HCT116 (cell line): Measurements from ENCODE around the gene PLCB1. TPM values are rescaled to one million over a fixed set of nuclear protein-coding genes. Genes with fewer than 3 reads are reported as not detected.
A peak's percentile ranks its signal among the peaks of the same experiment; 100 is the strongest.
"Not testable (repeated sequence)": the region's sequence is repeated elsewhere in the genome, so short reads cannot be mapped to it uniquely, and the experiment has no call there.

Source experiments
- ATAC-seq: fragments of 200-7000 bp; cut with Tn5 transposase; 2 replicates; pipeline ENCODE4 v1.9.1; 2020; ENCODE audit warnings: mild to moderate bottlenecking, moderate library complexity
- BruUV-seq: library from RNA; stranded (reverse); fragments of 400-500 nt; replicated peaks from 2 replicates; lab custom pipeline; 2021; lab: Mats Ljungman, UMichigan
- CTCF ChIA-PET: fragments of 300-600 bp; sonication (Branson Sonifier 250); formaldehyde crosslinking; loops from one replicate; lab custom pipeline; 2021; ENCODE audit warnings: antibody characterized with exemption; lab: Charles Lee
- POLR2A ChIA-PET: fragments of 300-600, 350-600 bp; sonication (Branson Sonifier 250); formaldehyde crosslinking; loops from one replicate; lab custom pipeline; 2021; ENCODE audit warnings: antibody characterized with exemption; lab: Charles Lee
- RAD21 ChIA-PET, 2 experiments: fragments of 300-600 bp; sonication (Branson Sonifier 250); formaldehyde crosslinking; loops; one replicate each; lab custom pipeline; 2023; ENCODE audit warnings: low total read pairs in 2 of 2; ENCODE audit not compliant: uncharacterized antibody in 2 of 2, unreplicated experiment in 2 of 2, low non-redundant PET in 1 of 2; lab: Charles Lee
- DNase-seq: peaks from one replicate; pipeline ENCODE4 v3.0.0-alpha.2; 2010; ENCODE audit warnings: low read depth, low spot score
- H2AFZ ChIP-seq: fragments of 200-600 bp; shearing (Covaris generic), sonication (generic); 2 replicates; pipeline ENCODE4 v1.6.1; 2017; ENCODE audit warnings: low read depth, mixed run types, mixed read lengths, antibody characterized with exemption, low read length; ENCODE audit not compliant: poor library complexity, severe bottlenecking
- H3K27ac ChIP-seq: 2 replicates; pipeline ENCODE4 v1.5.1; 2012; ENCODE audit warnings: low read depth, low read length
- H3K27me3 ChIP-seq: fragments of 200-600 bp; sonication (generic); 2 replicates; pipeline ENCODE4 v1.6.1; 2016; ENCODE audit warnings: mixed run types, low read length, mixed read lengths; ENCODE audit not compliant: insufficient read depth
- H3K36me3 ChIP-seq, 2 experiments: fragments of 200-500 bp in 1 of 2; fragments of 200-600 bp in 1 of 2; sonication (Bioruptor generic) in 1 of 2; sonication (generic) in 1 of 2; 2 replicates each; pipeline versions ENCODE4 v1.5.1 to v1.6.1; 2014 to 2016; ENCODE audit warnings: low read length in 2 of 2, inconsistent platforms in 1 of 2, mixed read lengths in 1 of 2, mixed run types in 1 of 2; ENCODE audit not compliant: insufficient read depth in 2 of 2, control insufficient read depth in 1 of 2
- H3K4me1 ChIP-seq, 2 experiments: fragments of 200-600 bp in 1 of 2; sonication (generic) in 1 of 2; 2 replicates each; pipeline versions ENCODE4 v1.5.1 to v1.6.1; 2012 to 2017; ENCODE audit warnings: low read length in 2 of 2, inconsistent platforms in 1 of 2, mild to moderate bottlenecking in 1 of 2, mixed read lengths in 1 of 2, mixed run types in 1 of 2, moderate library complexity in 1 of 2; ENCODE audit not compliant: insufficient read depth in 2 of 2, control insufficient read depth in 1 of 2
- H3K4me2 ChIP-seq: fragments of 200-600 bp; sonication (generic); 2 replicates; pipeline ENCODE4 v1.6.1; 2017; ENCODE audit warnings: mixed run types, low read length, mixed read lengths
- H3K4me3 ChIP-seq, 2 experiments: fragments of 200-600 bp in 1 of 2; sonication (generic) in 1 of 2; replicated peaks in 1 of 2; 2 replicates each; pipeline ENCODE4 v1.5.1; 2011 to 2016; ENCODE audit warnings: low read length in 2 of 2, control low read depth in 1 of 2, low read depth in 1 of 2, mild to moderate bottlenecking in 1 of 2, mixed read lengths in 1 of 2, mixed run types in 1 of 2
- H3K79me2 ChIP-seq: fragments of 200-600 bp; sonication (generic); 2 replicates; pipeline ENCODE4 v1.6.1; 2017; ENCODE audit warnings: mild to moderate bottlenecking, mixed run types, low read length, moderate library complexity, mixed read lengths; ENCODE audit not compliant: insufficient read depth
- H3K9ac ChIP-seq: fragments of 200-600 bp; sonication (generic); 2 replicates; pipeline ENCODE4 v1.6.1; 2016; ENCODE audit warnings: low read length, mixed read lengths
- H3K9me2 ChIP-seq: fragments of 200-600 bp; sonication (generic), shearing (Covaris generic); 2 replicates; pipeline ENCODE4 v1.6.1; 2017; ENCODE audit warnings: mixed run types, mild to moderate bottlenecking, moderate library complexity; ENCODE audit not compliant: insufficient read depth
- H3K9me3 ChIP-seq, 2 experiments: fragments of 200-500 bp in 1 of 2; fragments of 200-600 bp in 1 of 2; sonication (Bioruptor generic) in 1 of 2; sonication (generic) in 1 of 2; 2 replicates each; pipeline ENCODE4 v1.6.1; 2014 to 2017; ENCODE audit warnings: low read length in 2 of 2, mixed read lengths in 2 of 2, inconsistent platforms in 1 of 2, low read depth in 1 of 2, mild to moderate bottlenecking in 1 of 2, mixed run types in 1 of 2, moderate library complexity in 1 of 2; ENCODE audit not compliant: control insufficient read depth in 1 of 2, insufficient read depth in 1 of 2
- H4K20me1 ChIP-seq: fragments of 200-600 bp; sonication (generic), shearing (Covaris generic); 2 replicates; pipeline ENCODE4 v1.6.1; 2017; ENCODE audit warnings: mixed run types, mild to moderate bottlenecking, moderate library complexity; ENCODE audit not compliant: insufficient read depth
- CBX3 ChIP-seq: IDR thresholded peaks from 2 replicates; pipeline ENCODE4 v1.6.1; 2012; ENCODE audit warnings: low read depth
- CEBPB ChIP-seq: IDR thresholded peaks from 2 replicates; pipeline ENCODE4 v1.6.1; 2012; ENCODE audit warnings: low read depth
- CTCF ChIP-seq, 3 experiments: fragments of 200-600 bp in 1 of 3; sonication (generic) in 1 of 3; IDR thresholded peaks in 2 of 3; conservative IDR thresholded peaks in 1 of 3; 2 replicates each; pipeline ENCODE4 v1.5.1; 2012 to 2017; ENCODE audit warnings: low read depth in 2 of 3, low read length in 2 of 3, antibody characterized with exemption in 1 of 3, borderline replicate concordance in 1 of 3, control low read depth in 1 of 3, mild to moderate bottlenecking in 1 of 3, mixed read lengths in 1 of 3, mixed run types in 1 of 3, moderate library complexity in 1 of 3; ENCODE audit not compliant: insufficient read depth in 1 of 3
- EGR1 ChIP-seq: IDR thresholded peaks from 2 replicates; pipeline ENCODE4 v1.6.1; 2012; ENCODE audit warnings: low read depth
- POLR2AphosphoS5 ChIP-seq: IDR thresholded peaks from 2 replicates; pipeline ENCODE4 v1.6.1; 2011; ENCODE audit warnings: mild to moderate bottlenecking, low read depth, low read length, moderate library complexity
- REST ChIP-seq: IDR thresholded peaks from 2 replicates; pipeline ENCODE4 v1.6.1; 2012; ENCODE audit warnings: low read depth
- ZFX ChIP-seq: fragments of 450-650 bp; IDR thresholded peaks from 2 replicates; pipeline ENCODE4 v1.6.1; 2017
- intact Hi-C: fragments of 100-400 bp; cut with micrococcal nuclease; formaldehyde crosslinking; loops from 2 replicates; pipeline ENCODE4 v1.10.0; 2022
- total RNA-seq: library from RNA; stranded (reverse); gene quantifications from one replicate; pipeline ENCODE4 v1.2.1, GENCODE V29; 2021; ENCODE audit not compliant: unreplicated experiment
- TF ChIP-seq, protein P1 (sequence below): IDR thresholded peaks from 2 replicates; pipeline ENCODE4 v1.6.1; 2012

Gene PLCB1
- total RNA-seq, 1 experiment from 2014 or later = 15.8 TPM

- ChIA-PET RAD21 (no interaction called here), CTCF (interaction anchor here (0.8 kb wide), 1 partner anchor 10 kb away, joined by 3 read pairs; no protein-coding TSS in a partner anchor), POLR2A (no interaction called here)
- TF ChIP-seq ZFX = no peak
- peak; percentile 39; the same call in 1 of the 2 replicates for TF ChIP-seq CBX3
- Histone ChIP-seq H3K9me2 (no peaks in the 10 kb centered on the region), H4K20me1 (no peaks in the 10 kb centered on the region), H3K4me1 (peaks cover 4 to 7% of the 10 kb centered on the region in 2 experiments; a peak in 3 of 4 replicates), H3K27ac (no peak overlapping the region), H3K27me3 (no peaks in the 10 kb centered on the region), H3K4me2 (peak overlapping the region; percentile 18), H3K79me2 (no peaks in the 10 kb centered on the region), H3K9ac (no peak overlapping the region), H3K9me3 (no peaks in the 10 kb centered on the region), H3K4me3 (no peak overlapping the region), H2AFZ (no peak overlapping the region), H3K36me3 (no peaks in the 10 kb centered on the region)
- intact Hi-C loops = no loop called here
- no TSS peak for BruUV-seq
- no peak for ATAC-seq
- peak; percentile 7 for DNase-seq
These were observed 332.3 kb downstream of the PLCB1 start for GRCh38 chr20:8464368-8464767.

DNA sequence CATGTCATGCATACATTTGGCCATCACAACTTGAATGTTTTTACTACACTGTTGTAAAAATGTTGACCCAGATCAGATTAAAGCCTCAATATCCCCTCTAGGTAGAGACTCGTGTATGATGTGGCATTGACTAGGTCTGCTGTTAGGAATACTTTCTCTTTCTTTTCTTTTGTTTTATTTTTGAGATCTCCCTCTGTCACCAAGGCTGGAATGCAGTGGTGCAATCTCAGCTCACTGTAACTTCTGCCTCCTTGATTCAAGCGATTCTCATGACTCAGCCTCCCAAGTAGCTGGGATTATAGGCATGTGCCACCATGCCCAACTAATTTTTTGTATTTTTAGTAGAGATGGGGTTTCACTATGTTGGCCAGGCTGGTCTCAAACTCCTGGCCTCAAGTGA, 334.7 kb downstream of the PLCB1 start:
- H3K36me3 ChIP-seq, H3K9me2 ChIP-seq, DNase-seq, RAD21 ChIA-PET, intact Hi-C loops, H3K27me3 ChIP-seq, CTCF ChIA-PET, H3K9ac ChIP-seq, H3K79me2 ChIP-seq, POLR2A ChIA-PET, H2AFZ ChIP-seq, H3K27ac ChIP-seq, H4K20me1 ChIP-seq, H3K4me1 ChIP-seq, H3K9me3 ChIP-seq, H3K4me3 ChIP-seq, BruUV-seq, H3K4me2 ChIP-seq, ATAC-seq: not testable (repeated sequence)

- no peak overlapping the region for H3K9ac ChIP-seq
- no peak overlapping the region for H3K4me3 ChIP-seq
- H4K20me1 ChIP-seq = no peaks in the 10 kb centered on the region
- no peaks in the 10 kb centered on the region for H3K4me1 ChIP-seq
- no peak overlapping the region for H3K4me2 ChIP-seq
- ATAC-seq = no peak
- POLR2A ChIA-PET = no interaction called here
- H3K36me3 ChIP-seq = no peaks in the 10 kb centered on the region
- H3K9me3 ChIP-seq = no peaks in the 10 kb centered on the region
- no peaks in the 10 kb centered on the region for H3K9me2 ChIP-seq
- RAD21 ChIA-PET = no interaction called here
- no peak overlapping the region for H3K27ac ChIP-seq
- BruUV-seq = no TSS peak
- H2AFZ ChIP-seq = no peak overlapping the region
- CTCF ChIA-PET = no interaction called here
- no peak for DNase-seq
- intact Hi-C loops = no loop called here
- H3K27me3 ChIP-seq = no peaks in the 10 kb centered on the region
- H3K79me2 ChIP-seq = no peaks in the 10 kb centered on the region
- TF ChIP-seq EGR1 (no peak), POLR2AphosphoS5 (no peak), CTCF (IDR thresholded peaks at IDR 0.05 in 2 of 3, conservative IDR thresholded peaks at IDR 0.05 in 1 of 3; ENCODE audit: borderline replicate concordance in 1 of 3, insufficient read depth in 1 of 3, low read depth in 2 of 3, low read length in 2 of 3) (no peak), CEBPB (no peak), REST (no peak)
- TF ChIP-seq, protein P1, sequence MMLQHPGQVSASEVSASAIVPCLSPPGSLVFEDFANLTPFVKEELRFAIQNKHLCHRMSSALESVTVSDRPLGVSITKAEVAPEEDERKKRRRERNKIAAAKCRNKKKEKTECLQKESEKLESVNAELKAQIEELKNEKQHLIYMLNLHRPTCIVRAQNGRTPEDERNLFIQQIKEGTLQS = no peak
These were observed 338.1 kb downstream of the PLCB1 start for GRCh38 chr20:8470156-8470555.
